Gastroesophageal sphincter (tissue), 4 donors: Measurements from ENCODE around the gene CEP78. TPM values are rescaled to one million over a fixed set of nuclear protein-coding genes. Genes with fewer than 3 reads are reported as not detected.
A peak's percentile ranks its signal among the peaks of the same experiment; 100 is the strongest.

ENCODE experiments used
- ATAC-seq: fragments of 150-250 bp; one replicate; pipeline ENCODE4 v1.9.1; 2016; ENCODE audit warnings: mild to moderate bottlenecking, moderate library complexity
- H3K27ac ChIP-seq, 4 donors: fragments of 200-600 bp; sonication (generic) in 3 of 4; 1 replicate in 3 of 4; 2 replicates in 1 of 4; pipeline ENCODE4 v1.5.1; 2016 to 2019
- H3K27me3 ChIP-seq: fragments of 200-600 bp; sonication (generic); one replicate; pipeline ENCODE4 v1.5.1; 2019
- H3K36me3 ChIP-seq, 2 donors: fragments of 200-600 bp; sonication (generic); one replicate each; pipeline ENCODE4 v1.5.1; 2019; ENCODE audit warnings: control low read depth in 1 of 2
- H3K4me1 ChIP-seq, 3 donors: fragments of 200-600 bp; sonication (generic); 1 replicate in 2 of 3; 2 replicates in 1 of 3; pipeline ENCODE4 v1.5.1; 2016 to 2019; ENCODE audit warnings: control low read depth in 2 of 3
- H3K4me3 ChIP-seq, 2 donors: fragments of 200-600 bp; sonication (generic); one replicate each; pipeline ENCODE4 v1.5.1; 2019; ENCODE audit warnings: mild to moderate bottlenecking in 1 of 2, moderate library complexity in 1 of 2
- H3K9me3 ChIP-seq, 3 donors: fragments of 200-600 bp; sonication (generic); one replicate each; pipeline ENCODE4 v1.5.1; 2017 to 2019; ENCODE audit warnings: control low read depth in 2 of 3
- EP300 ChIP-seq: sonication (generic); formaldehyde crosslinking; IDR thresholded peaks from one replicate; pipeline ENCODE4 v1.6.1; 2017; ENCODE audit warnings: antibody characterized with exemption, mild to moderate bottlenecking
- POLR2A ChIP-seq, 2 donors: fragments of 450-650 bp; IDR thresholded peaks; one replicate each; pipeline ENCODE4 v1.6.1; 2017; ENCODE audit warnings: antibody characterized with exemption in 2 of 2, mild to moderate bottlenecking in 2 of 2, moderate library complexity in 1 of 2
- POLR2AphosphoS5 ChIP-seq: sonication (generic); formaldehyde crosslinking; IDR thresholded peaks from one replicate; pipeline ENCODE4 v1.6.1; 2017; ENCODE audit warnings: antibody characterized with exemption
- WGBS, 2 donors: methylation state at CpG; one replicate each; pipeline ENCODE4 v1.1.5; 2018; ENCODE audit warnings: low coverage in 1 of 2; 5-methylcytosine and 5-hydroxymethylcytosine counted together
- total RNA-seq, 4 donors: library from RNA; depleted of rRNA; stranded (reverse); fragments of >200 nt; gene quantifications; one replicate each; pipeline ENCODE4 v1.1.0, GENCODE V29; 2016
- TF ChIP-seq, protein P1 (sequence below), 4 experiments: fragments of 200-600 bp in 2 of 4; fragments of 450-650 bp in 2 of 4; sonication (generic) in 1 of 4; IDR thresholded peaks; one replicate each; pipeline ENCODE4 v1.5.1; 2017 to 2019; ENCODE audit warnings: antibody characterized with exemption in 4 of 4, mild to moderate bottlenecking in 2 of 4, moderate library complexity in 2 of 4

CEP78 gene
- total RNA-seq, 4 donors from 2014 or later, result 7.4 to 11.1 (median 9.3) TPM

GRCh38 chr9:78321505-78321904 is 85.6 kb downstream of the CEP78 start:
- peaks cover 0 to 31% of the 10 kb centered on the region in 2 donors for H3K36me3 ChIP-seq
- peaks cover 0 to 16% (median 5%) of the 10 kb centered on the region in 3 donors for H3K4me1 ChIP-seq
- TF ChIP-seq EP300, result no peak
- no peak for TF ChIP-seq POLR2A (IDR thresholded peaks at IDR 0.05)
- TF ChIP-seq, protein P1, sequence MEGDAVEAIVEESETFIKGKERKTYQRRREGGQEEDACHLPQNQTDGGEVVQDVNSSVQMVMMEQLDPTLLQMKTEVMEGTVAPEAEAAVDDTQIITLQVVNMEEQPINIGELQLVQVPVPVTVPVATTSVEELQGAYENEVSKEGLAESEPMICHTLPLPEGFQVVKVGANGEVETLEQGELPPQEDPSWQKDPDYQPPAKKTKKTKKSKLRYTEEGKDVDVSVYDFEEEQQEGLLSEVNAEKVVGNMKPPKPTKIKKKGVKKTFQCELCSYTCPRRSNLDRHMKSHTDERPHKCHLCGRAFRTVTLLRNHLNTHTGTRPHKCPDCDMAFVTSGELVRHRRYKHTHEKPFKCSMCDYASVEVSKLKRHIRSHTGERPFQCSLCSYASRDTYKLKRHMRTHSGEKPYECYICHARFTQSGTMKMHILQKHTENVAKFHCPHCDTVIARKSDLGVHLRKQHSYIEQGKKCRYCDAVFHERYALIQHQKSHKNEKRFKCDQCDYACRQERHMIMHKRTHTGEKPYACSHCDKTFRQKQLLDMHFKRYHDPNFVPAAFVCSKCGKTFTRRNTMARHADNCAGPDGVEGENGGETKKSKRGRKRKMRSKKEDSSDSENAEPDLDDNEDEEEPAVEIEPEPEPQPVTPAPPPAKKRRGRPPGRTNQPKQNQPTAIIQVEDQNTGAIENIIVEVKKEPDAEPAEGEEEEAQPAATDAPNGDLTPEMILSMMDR (IDR thresholded peaks at IDR 0.05), result no peak
- no peak for TF ChIP-seq POLR2AphosphoS5
- WGBS, 2 donors, result 74 to 90% methylated on average over 4 to 5 of the region's 7 CpGs
- no peaks in the 10 kb centered on the region for H3K27me3 ChIP-seq
- no peak for ATAC-seq
- H3K4me3 ChIP-seq, result no peak overlapping the region
- H3K9me3 ChIP-seq, result no peaks in the 10 kb centered on the region
- no peak overlapping the region for H3K27ac ChIP-seq

GRCh38 chr9:78324068-78324650 is 88.3 kb downstream of the CEP78 start:
- Histone ChIP-seq H3K27ac (no peak overlapping the region), H3K4me1 (peaks cover 0 to 16% (median 5%) of the 10 kb centered on the region in 3 donors), H3K9me3 (no peaks in the 10 kb centered on the region), H3K36me3 (peaks cover 0 to 16% of the 10 kb centered on the region in 2 donors), H3K27me3 (no peaks in the 10 kb centered on the region), H3K4me3 (no peak overlapping the region)
- no peak for TF ChIP-seq POLR2A (IDR thresholded peaks at IDR 0.05)
- no peak for TF ChIP-seq POLR2AphosphoS5
- TF ChIP-seq EP300, result no peak
- TF ChIP-seq, protein P1 (IDR thresholded peaks at IDR 0.05), result no peak
- WGBS, 2 donors, result 89% methylated on average over 5 of the region's 10 CpGs; no CpG with 5 or more reads in 1 of the 2 donors
- ATAC-seq, result no peak

- H3K27ac ChIP-seq, result no peak overlapping the region
- 89 to 94% methylated on average over 4 to 8 of the region's 8 CpGs for WGBS, 2 donors
- TF ChIP-seq POLR2AphosphoS5 (no peak), EP300 (no peak), POLR2A (IDR thresholded peaks at IDR 0.05) (no peak)
- TF ChIP-seq, protein P1 (IDR thresholded peaks at IDR 0.05), result no peak
Measured at GRCh38 chr9:78324682-78325081, 88.8 kb downstream of the CEP78 start.

DNA sequence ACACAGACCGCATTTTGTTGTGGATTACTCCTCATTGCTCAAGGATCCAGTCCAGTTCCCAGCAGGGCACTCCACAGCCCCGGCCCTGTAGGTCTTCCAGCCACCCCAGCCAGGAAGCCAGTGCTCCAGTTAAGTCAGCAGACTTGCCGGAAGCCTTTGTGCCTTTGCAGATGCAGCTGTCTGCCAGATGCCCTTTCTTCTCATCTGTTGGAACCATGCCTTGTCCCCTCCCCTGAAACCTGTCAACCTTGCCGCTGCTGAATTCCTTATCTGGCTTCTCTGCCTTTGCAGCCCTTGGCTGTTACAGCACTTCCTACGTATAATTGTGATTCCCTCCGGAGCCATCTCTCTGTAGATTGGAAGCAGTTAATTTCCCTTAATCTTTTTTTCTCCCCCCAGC is 89.5 kb downstream of the CEP78 start:
- peak; percentile 37 for ATAC-seq
- Histone ChIP-seq H3K4me3 (no peak overlapping the region), H3K27ac (no peak overlapping the region), H3K36me3 (peaks cover 0 to 4% of the 10 kb centered on the region in 2 donors), H3K4me1 (peaks cover 0 to 16% (median 5%) of the 10 kb centered on the region in 3 donors), H3K9me3 (no peaks in the 10 kb centered on the region), H3K27me3 (no peaks in the 10 kb centered on the region)
- WGBS, 2 donors, result 11 to 30% methylated on average over 5 to 6 of the region's 6 CpGs
- TF ChIP-seq, protein P1 (IDR thresholded peaks at IDR 0.05), result no peak
- peak; percentile 37 for TF ChIP-seq POLR2AphosphoS5

More at GRCh38 chr9:78324682-78325081, 88.8 kb downstream of the CEP78 start:
- Histone ChIP-seq H3K27me3 (no peaks in the 10 kb centered on the region), H3K9me3 (no peaks in the 10 kb centered on the region), H3K4me1 (peaks cover 0 to 16% (median 5%) of the 10 kb centered on the region in 3 donors), H3K36me3 (peaks cover 0 to 11% of the 10 kb centered on the region in 2 donors), H3K4me3 (no peak overlapping the region)
- no peak for ATAC-seq

- Histone ChIP-seq H3K36me3 (no peaks in the 10 kb centered on the region), H3K4me1 (peaks cover 0 to 16% (median 5%) of the 10 kb centered on the region in 3 donors), H3K27ac (no peak overlapping the region), H3K27me3 (no peaks in the 10 kb centered on the region), H3K4me3 (no peak overlapping the region), H3K9me3 (no peaks in the 10 kb centered on the region)
- TF ChIP-seq EP300 (no peak), POLR2AphosphoS5 (no peak), POLR2A (IDR thresholded peaks at IDR 0.05) (no peak)
- TF ChIP-seq, protein P1 (IDR thresholded peaks at IDR 0.05), result no peak
- WGBS, 2 donors, result 39 to 48% methylated on average over 5 of the region's 5 CpGs
- no peak for ATAC-seq
Measured at GRCh38 chr9:78325846-78326360, 90.0 kb downstream of the CEP78 start.
